Parathyroid adenoma (tissue), 2 donors: Measurements from ENCODE around the gene GPC5.

Experiments used
- H2AFZ ChIP-seq: fragments of 300-600 bp; sonication (generic); one replicate; pipeline ENCODE4 v1.7.0; 2017; ENCODE audit warnings: antibody characterized with exemption, mild to moderate bottlenecking
- H3K27ac ChIP-seq: fragments of 300-600 bp; sonication (generic); one replicate; pipeline ENCODE4 v1.7.0; 2017
- H3K27me3 ChIP-seq: fragments of 300-600 bp; sonication (generic); one replicate; pipeline ENCODE4 v1.7.0; 2017; ENCODE audit warnings: low read length; ENCODE audit not compliant: control insufficient read depth, insufficient read depth
- H3K36me3 ChIP-seq: fragments of 300-600 bp; sonication (generic); one replicate; pipeline ENCODE4 v1.7.0; 2017; ENCODE audit warnings: low read length; ENCODE audit not compliant: control insufficient read depth, insufficient read depth
- H3K4me1 ChIP-seq: fragments of 300-600 bp; sonication (generic); one replicate; pipeline ENCODE4 v1.7.0; 2017; ENCODE audit warnings: control low read depth
- H3K4me2 ChIP-seq: fragments of 300-600 bp; sonication (generic); one replicate; pipeline ENCODE4 v1.7.0; 2017; ENCODE audit warnings: low read length
- H3K4me3 ChIP-seq: fragments of 300-600 bp; sonication (generic); one replicate; pipeline ENCODE4 v1.7.0; 2017; ENCODE audit warnings: low read depth, low read length
- H3K79me2 ChIP-seq: fragments of 300-600 bp; sonication (generic); one replicate; pipeline ENCODE4 v1.7.0; 2017; ENCODE audit warnings: control low read depth
- H3K9ac ChIP-seq: fragments of 300-600 bp; sonication (generic); one replicate; pipeline ENCODE4 v1.7.0; 2017; ENCODE audit warnings: mild to moderate bottlenecking
- H3K9me3 ChIP-seq: fragments of 300-600 bp; sonication (generic); one replicate; pipeline ENCODE4 v1.7.0; 2017; ENCODE audit warnings: low read length; ENCODE audit not compliant: control insufficient read depth
- CTCF ChIP-seq: fragments of 300-600 bp; sonication (generic); IDR thresholded peaks from one replicate; pipeline ENCODE4 v1.7.0; 2017; ENCODE audit warnings: antibody characterized with exemption, mild to moderate bottlenecking
- donor health status: primary hyperparathyroidism.

GPC5 gene

GRCh38 chr13:92836171-92836570, 1437.8 kb downstream of the GPC5 start:
- TF ChIP-seq CTCF: no peak
- H3K36me3 ChIP-seq: no peaks in the 10 kb centered on the region

GRCh38 chr13:92838786-92839185, 1440.4 kb downstream of the GPC5 start:
- H2AFZ ChIP-seq: no peak overlapping the region
- H3K4me3 ChIP-seq: no peak overlapping the region
- no peaks in the 10 kb centered on the region for H3K79me2 ChIP-seq
- no peak overlapping the region for H3K9ac ChIP-seq
- no peaks in the 10 kb centered on the region for H3K27me3 ChIP-seq
- no peaks in the 10 kb centered on the region for H3K4me1 ChIP-seq
- no peak overlapping the region for H3K27ac ChIP-seq
- TF ChIP-seq CTCF: no peak
- no peaks in the 10 kb centered on the region for H3K36me3 ChIP-seq
- no peak overlapping the region for H3K4me2 ChIP-seq
- H3K9me3 ChIP-seq: no peaks in the 10 kb centered on the region

More at GRCh38 chr13:92836171-92836570, 1437.8 kb downstream of the GPC5 start:
- H2AFZ ChIP-seq: no peak overlapping the region
- H3K27ac ChIP-seq: no peak overlapping the region
- H3K9me3 ChIP-seq: no peaks in the 10 kb centered on the region
- H3K4me2 ChIP-seq: no peak overlapping the region
- H3K4me3 ChIP-seq: no peak overlapping the region
- no peaks in the 10 kb centered on the region for H3K27me3 ChIP-seq
- H3K4me1 ChIP-seq: no peaks in the 10 kb centered on the region
- no peak overlapping the region for H3K9ac ChIP-seq
- no peaks in the 10 kb centered on the region for H3K79me2 ChIP-seq

- H3K4me1 ChIP-seq: no peaks in the 10 kb centered on the region
- H3K79me2 ChIP-seq: no peaks in the 10 kb centered on the region
- no peak overlapping the region for H2AFZ ChIP-seq
- H3K27ac ChIP-seq: no peak overlapping the region
- no peak overlapping the region for H3K4me3 ChIP-seq
- no peak for TF ChIP-seq CTCF
- no peaks in the 10 kb centered on the region for H3K27me3 ChIP-seq
- no peaks in the 10 kb centered on the region for H3K36me3 ChIP-seq
- no peaks in the 10 kb centered on the region for H3K9me3 ChIP-seq
- no peak overlapping the region for H3K4me2 ChIP-seq
- H3K9ac ChIP-seq: no peak overlapping the region
These were observed 1443.7 kb downstream of the GPC5 start for GRCh38 chr13:92842145-92842544.

- Histone ChIP-seq H3K9ac (no peak overlapping the region), H3K27me3 (no peaks in the 10 kb centered on the region), H3K36me3 (no peaks in the 10 kb centered on the region), H3K9me3 (no peaks in the 10 kb centered on the region), H2AFZ (no peak overlapping the region), H3K27ac (no peak overlapping the region), H3K4me2 (no peak overlapping the region), H3K79me2 (no peaks in the 10 kb centered on the region), H3K4me1 (no peaks in the 10 kb centered on the region), H3K4me3 (no peak overlapping the region)
- TF ChIP-seq CTCF: no peak
These were observed 1445.1 kb downstream of the GPC5 start for GRCh38 chr13:92843549-92843948.

GRCh38 chr13:92849381-92849780, 1451.0 kb downstream of the GPC5 start:
- no peak overlapping the region for H3K9ac ChIP-seq
- no peaks in the 10 kb centered on the region for H3K27me3 ChIP-seq
- no peaks in the 10 kb centered on the region for H3K4me1 ChIP-seq
- no peak overlapping the region for H2AFZ ChIP-seq
- H3K9me3 ChIP-seq: no peaks in the 10 kb centered on the region
- no peak for TF ChIP-seq CTCF
- H3K27ac ChIP-seq: no peak overlapping the region
- no peak overlapping the region for H3K4me3 ChIP-seq
- no peak overlapping the region for H3K4me2 ChIP-seq
- no peaks in the 10 kb centered on the region for H3K79me2 ChIP-seq
- H3K36me3 ChIP-seq: no peaks in the 10 kb centered on the region
